Stimulated activated CD4-positive, alpha-beta T cell treated with anti-CD3 and anti-CD28 coated beads, Interleukin-12 subunit alpha, Interleukin-12 subunit beta, amount 100 ng/mL, for 4 hours (primary cell): ENCODE measurements around the gene N4BP2L2.

Experiments
- DNase-seq: peaks from one replicate; pipeline ENCODE4 v3.0.0-alpha.2; 2020

Gene N4BP2L2

GRCh38 chr13:32423592-32423991 is 115.0 kb downstream of the N4BP2L2 start:
- DNase-seq, result no peak

- DNase-seq, result no peak
These were observed 118.7 kb downstream of the N4BP2L2 start for GRCh38 chr13:32419862-32420261.

DNA sequence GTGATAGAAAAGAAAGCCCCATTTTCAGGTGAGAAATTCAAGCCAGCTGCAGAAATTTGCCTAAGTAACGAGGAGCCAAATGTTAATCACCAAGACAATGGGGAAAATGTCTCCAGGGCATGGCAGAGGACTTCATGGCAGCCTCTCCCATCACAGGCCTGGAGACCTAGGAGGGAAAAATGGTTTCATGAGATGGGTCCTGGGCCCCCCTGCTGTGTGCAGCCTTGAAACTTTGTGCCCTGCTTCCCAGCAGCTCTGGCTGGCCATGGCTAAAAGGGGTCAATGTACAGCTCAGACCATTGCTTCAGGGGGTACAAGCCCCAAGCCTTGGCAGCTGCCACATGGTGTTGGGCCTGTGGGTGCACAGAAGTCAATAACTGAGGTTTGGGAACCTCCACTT is 120.6 kb downstream of the N4BP2L2 start:
- DNase-seq, result no peak

DNA sequence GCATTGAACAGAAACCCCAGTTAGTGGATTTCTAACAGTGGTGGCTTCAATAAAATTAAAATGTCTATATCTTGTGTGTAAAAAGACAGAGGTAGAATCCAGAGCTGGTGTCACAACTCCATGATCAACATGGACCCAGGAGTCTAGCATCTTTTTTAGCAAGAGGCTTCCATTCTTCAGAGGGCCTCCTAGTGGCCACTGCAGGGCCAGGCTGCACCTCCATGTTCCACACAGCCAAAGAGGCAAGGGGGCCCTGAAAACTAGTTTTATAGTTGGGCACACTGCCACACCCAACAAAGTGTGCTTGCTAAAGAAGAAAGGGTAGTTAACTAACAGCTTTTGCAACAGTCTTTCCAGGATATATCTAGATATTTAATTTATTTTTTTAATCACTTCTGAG is 123.6 kb downstream of the N4BP2L2 start:
- no peak for DNase-seq

DNA sequence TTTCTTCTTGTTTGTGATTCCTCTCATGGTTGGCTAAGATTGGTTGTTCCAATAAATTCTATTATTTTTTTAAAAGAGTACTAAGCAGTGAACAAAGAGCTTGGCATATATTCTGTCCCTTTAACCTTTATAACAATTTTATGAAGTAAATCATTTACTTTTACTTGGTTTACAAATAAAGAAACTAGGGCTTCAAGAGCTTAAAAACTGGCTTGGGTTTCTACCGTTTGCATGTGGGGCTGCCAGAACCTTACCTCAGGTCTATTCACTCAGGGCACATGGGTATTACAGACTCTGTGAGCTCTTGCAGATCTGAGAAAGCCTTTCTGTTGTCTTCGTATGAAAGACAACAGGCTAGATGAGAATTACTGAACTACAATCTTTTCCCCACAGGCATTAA is 124.0 kb downstream of the N4BP2L2 start:
- no peak for DNase-seq

DNA sequence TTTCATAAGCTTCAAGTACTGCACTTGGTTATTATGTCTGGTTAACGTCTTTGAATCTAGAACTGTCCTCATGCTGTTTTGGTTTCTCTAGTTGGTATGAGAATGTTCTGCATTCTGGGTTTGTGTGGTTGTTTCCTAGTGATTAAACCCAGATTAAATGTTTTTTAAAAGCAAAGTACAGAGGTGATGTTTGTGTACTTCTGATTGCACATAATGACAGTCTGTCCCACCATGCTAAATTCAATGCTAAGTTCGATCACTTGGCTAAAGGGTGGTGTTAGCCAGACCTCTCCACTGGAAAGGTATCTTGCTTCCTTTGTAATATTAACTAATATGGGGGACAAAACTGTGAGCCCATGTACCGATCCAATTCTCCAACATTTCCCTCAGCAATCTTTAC is 125.3 kb downstream of the N4BP2L2 start:
- DNase-seq, result no peak

DNA sequence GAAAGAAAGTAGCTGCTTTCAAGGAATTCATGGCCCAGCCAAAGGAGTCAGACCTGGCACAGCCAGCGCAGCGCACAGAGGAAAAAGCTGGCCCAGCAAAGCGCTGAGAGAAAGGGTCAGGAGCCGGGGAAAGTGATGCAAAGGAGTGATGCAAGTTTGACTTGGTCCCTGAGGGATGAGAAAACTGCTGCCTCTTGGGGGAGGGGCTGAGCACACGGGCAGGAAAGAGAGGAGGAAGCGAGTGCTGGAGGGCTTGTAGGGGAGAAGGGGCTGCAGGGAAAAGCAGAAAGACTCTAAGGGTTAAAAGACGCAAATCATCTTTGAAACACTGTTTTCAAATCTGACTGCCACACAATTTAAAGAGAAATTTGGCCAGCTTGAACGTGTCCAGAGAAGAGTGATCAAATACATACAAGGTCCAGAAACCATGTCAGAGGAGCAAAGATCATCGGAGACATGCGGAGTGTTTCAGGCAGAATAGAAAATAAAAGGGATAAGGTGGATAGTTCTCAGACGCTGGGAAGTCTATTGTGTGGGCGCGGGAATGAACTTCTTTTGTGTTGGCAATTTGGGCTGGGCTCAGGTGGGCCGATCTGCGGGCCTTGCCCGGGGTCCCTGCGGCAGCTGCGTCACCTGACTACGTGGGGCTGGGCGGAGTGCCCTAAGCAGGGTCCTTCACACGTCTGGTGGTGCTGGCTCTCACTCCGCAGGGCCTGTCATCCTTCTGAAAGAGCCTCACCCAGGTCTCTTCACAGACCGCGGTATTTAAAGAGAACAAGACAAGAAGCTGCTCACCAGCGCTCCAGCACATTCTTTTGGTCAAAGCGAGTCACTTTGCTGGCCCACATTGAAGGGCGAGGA is 128.8 kb downstream of the N4BP2L2 start:
- no peak for DNase-seq

DNA sequence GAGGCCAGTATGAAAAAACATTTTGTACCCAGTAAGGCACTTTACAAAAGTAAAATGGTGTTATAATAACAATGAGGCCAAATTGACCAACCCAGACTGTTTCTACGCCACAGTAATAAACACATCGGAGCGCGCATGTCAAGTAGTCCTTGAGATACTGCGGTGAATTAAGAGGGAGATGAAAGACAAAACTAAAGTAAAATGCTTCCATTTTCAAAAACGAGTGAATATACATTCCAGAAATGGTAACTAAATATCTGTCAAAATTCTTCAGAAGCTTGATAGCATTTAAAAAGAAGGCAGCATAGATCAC is 129.6 kb downstream of the N4BP2L2 start:
- DNase-seq, result no peak

DNA sequence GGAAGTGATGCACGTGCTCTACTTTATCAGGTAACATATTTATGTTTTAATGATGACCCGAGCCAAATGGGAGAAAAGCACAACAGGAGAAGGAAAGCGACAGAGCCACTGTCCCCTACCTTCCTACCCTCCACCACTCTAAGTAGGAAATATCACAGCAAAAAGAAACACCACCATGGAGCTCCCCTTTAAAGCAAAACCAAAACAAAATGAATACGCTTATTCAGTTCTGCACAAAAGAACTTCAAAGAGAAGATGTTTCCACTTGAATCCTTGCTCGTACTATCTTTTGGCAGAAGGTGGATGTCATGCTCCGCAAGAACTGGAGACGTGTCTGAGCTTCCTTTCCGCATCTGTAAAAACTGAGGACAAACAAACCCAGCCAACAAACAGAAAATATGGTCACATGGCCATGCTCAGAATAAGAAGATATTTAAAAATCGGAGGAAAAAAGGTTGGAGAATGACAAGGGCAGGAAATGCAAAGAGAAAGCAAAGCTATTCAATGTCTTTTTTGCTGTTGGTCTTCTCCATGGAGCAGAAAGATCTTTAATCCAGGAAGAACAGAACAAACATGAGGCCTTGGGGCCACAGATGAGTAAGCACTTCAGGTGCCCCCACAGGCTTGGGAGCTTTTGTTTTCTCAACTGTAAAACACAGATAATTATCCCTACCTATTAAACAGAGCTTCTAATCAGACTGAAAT is 130.1 kb downstream of the N4BP2L2 start:
- no peak for DNase-seq

GRCh38 chr13:32407854-32408253 is 130.7 kb downstream of the N4BP2L2 start:
- no peak for DNase-seq

GRCh38 chr13:32403108-32403507 is 135.5 kb downstream of the N4BP2L2 start:
- DNase-seq, result no peak

DNA sequence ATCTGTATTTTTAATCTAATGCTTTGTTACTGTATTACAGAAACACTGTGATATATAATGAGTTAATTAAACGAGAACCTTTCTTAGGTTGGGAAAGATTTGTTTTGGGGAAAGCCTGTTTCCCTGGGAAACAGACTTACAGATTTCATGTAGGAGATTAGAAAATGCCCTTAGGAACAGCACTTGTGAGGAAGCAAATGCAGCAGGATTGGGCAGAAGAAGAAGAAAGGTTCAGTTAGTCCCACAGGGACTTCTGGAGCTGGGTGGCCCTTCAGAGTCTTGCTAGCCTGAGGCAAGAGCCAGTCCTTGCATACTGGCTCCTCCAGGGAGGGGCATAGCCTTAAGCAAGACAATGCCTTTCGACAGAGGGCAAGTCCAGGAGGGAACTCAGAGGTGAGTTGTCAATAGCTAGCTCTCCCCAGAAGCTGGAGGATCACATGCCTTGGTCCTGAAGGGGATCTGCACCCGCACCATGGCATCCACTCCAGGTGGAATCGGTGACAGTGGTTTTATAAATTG is 147.4 kb downstream of the N4BP2L2 start:
- no peak for DNase-seq

DNA sequence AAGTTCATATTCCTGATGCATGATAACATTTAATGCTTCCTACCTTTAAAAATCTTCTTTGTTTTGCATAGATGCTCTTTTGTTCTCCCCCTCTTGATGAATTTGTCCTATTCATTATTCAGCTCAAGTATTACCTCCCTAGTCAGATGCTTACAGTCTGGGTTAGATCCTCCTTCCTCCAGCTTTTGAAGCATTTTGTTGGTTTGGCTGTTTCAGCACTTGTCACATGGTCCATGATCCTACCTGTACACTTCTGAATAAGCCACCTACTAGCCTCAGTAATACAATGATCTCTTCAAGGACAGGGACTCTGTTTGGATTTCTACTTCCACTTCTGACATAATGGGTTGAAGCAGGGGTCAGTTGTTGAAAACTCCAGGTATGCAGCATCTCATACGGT is 148.1 kb downstream of the N4BP2L2 start:
- no peak for DNase-seq

DNA sequence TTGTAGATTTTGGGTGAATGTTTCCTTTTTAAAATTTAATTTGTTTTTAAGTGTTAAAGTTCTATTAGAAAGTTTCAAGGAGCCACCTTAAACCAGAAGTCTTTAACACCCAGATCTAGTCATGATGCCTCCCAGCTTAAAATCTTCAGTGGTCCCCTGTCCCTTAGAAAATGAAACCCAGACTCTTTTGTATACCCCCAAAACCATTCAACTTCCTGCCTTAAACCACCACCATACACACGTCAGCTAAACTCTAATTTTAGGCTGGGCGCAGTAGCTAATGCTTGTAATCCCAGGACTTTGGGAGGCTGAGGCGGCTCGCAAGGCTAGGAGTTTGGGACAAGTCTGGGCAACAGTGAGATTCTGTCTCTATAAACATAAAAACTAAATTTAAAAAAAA is 148.5 kb downstream of the N4BP2L2 start:
- DNase-seq, result no peak

DNA sequence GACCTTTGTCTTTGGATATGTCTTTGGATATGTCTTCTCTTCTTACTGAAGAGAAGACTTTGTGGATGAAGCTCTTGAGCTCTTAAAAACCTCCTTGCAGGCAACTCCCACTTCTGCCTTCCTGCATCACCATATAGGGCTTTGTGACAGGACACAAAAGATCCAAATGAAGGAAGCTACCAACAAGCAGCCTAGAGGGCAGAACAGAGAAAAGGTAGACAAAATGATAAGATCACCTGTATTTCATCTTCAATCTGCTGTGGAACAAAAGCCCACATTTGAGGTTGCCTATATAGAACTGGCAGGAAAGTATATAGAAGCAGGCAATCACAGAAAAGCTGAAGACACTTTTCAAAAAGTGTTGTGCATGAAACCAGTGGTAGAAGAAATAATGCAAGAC is 153.2 kb downstream of the N4BP2L2 start:
- DNase-seq, result no peak

DNA sequence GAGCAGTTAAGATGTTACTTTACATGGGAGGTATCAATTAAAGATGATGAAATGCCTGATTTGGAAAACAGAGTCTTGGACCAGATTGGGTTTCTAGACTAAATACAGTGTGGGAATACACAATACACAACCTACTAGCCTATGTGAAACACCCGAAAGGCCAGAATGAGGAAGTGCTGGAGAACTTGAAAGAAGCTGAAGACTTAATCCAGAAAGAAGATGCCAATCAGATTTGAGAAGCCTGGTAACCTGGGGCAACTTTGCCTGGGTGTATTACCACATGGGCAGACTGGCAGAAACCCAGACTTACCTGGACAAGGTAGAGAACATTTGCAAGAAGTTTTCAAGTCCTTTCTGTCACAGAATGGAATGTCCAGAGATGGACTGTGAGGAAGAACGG is 153.9 kb downstream of the N4BP2L2 start:
- no peak for DNase-seq

DNA sequence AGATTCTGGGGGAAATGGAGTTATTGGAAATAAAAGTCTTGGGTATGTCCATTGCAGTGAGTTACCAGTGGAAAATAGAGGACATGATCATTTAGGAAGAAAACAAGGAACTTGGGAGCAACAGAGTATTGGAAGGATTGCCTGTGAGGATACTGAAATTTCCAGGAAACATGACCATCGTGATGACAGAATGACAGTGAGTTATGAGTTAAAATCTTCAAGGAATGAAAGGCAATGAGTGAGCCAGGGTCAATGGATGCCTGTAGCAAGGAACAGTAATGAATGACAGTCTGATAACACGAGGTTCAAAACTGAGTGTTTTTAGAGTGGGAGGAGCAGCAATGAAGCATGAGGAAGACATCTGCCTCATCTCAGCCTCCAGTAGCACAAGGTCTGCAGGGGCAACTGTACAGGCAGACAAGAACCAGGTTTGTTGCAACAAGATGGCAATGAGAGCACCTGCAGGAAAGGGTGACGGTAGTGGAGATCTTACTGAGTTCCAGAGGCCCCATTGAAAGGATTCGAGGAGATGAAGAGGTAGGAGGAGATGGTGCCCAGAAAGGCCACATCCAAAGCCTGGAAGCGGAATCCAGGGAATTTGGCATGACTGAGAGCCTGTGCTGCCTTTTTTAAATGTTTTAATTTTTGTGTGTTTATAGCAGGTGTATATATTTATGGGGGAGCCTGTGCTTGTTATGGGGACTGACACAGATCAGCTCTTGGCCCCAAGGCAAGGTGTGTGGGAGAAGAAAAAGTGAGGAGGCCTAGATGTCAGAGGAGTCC is 154.6 kb downstream of the N4BP2L2 start:
- DNase-seq, result no peak
